Stomach smooth muscle (tissue), 2 donors: Measurements from ENCODE around the gene CEP112.

Source experiments
- H3K27ac ChIP-seq: one replicate; pipeline ENCODE4 v1.7.0; 2013; ENCODE audit warnings: mild to moderate bottlenecking, low read length, inconsistent platforms
- H3K27me3 ChIP-seq, 2 donors: one replicate each; pipeline ENCODE4 v1.7.0; 2013; ENCODE audit warnings: low read length in 2 of 2; ENCODE audit not compliant: insufficient read depth in 2 of 2, control insufficient read depth in 1 of 2
- H3K36me3 ChIP-seq, 2 donors: one replicate each; pipeline ENCODE4 v1.7.0; 2013; ENCODE audit warnings: low read length in 2 of 2; ENCODE audit not compliant: control insufficient read depth in 2 of 2, insufficient read depth in 2 of 2
- H3K4me1 ChIP-seq: one replicate; pipeline ENCODE4 v1.7.0; 2013; ENCODE audit warnings: low read length; ENCODE audit not compliant: control insufficient read depth, insufficient read depth
- H3K4me3 ChIP-seq, 2 donors: one replicate each; pipeline ENCODE4 v1.7.0; 2013; ENCODE audit warnings: low read length in 2 of 2
- H3K9ac ChIP-seq, 2 donors: one replicate each; pipeline ENCODE4 v1.7.0; 2013; ENCODE audit warnings: low read length in 2 of 2, mild to moderate bottlenecking in 1 of 2
- H3K9me3 ChIP-seq, 2 donors: one replicate each; pipeline ENCODE4 v1.7.0; 2013; ENCODE audit warnings: low read length in 2 of 2; ENCODE audit not compliant: control insufficient read depth in 2 of 2
- donor health status: healthy.
- donor health status: Pancreatic carcinoma.

Gene CEP112

DNA sequence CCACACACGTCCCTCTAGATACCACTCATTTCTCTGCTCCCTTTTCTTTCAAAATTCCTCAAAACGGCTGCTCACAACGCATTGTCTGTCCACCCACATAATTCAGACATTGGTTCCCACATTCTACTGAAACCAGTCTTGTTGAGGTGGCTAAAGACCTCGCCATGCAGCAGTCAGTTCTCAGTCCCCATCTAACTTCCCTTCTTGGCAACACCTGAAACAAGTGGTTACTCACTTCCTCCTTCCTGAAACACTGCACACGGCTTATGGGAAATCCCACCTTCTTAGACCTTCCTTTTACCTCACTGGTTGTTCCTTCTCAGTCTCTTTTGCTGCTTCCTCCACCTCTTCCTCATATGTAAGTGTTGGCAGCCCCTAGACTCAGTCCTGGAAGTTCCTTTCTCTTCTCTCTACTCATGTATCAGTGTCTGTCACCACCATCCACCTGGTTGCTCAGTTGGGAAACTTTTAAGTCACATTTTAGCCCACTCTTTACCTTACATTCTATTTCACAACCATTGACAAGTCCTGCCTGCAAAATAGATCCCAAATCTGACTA, 277.1 kb downstream of the CEP112 start:
- H3K27me3 ChIP-seq: no peaks in the 10 kb centered on the region
- H3K36me3 ChIP-seq: no peaks in the 10 kb centered on the region
- H3K9ac ChIP-seq: no peak overlapping the region
- no peak overlapping the region for H3K4me3 ChIP-seq
- H3K4me1 ChIP-seq: no peaks in the 10 kb centered on the region
- H3K27ac ChIP-seq: no peak overlapping the region
- H3K9me3 ChIP-seq: peaks cover 3 to 6% of the 10 kb centered on the region in 2 donors

DNA sequence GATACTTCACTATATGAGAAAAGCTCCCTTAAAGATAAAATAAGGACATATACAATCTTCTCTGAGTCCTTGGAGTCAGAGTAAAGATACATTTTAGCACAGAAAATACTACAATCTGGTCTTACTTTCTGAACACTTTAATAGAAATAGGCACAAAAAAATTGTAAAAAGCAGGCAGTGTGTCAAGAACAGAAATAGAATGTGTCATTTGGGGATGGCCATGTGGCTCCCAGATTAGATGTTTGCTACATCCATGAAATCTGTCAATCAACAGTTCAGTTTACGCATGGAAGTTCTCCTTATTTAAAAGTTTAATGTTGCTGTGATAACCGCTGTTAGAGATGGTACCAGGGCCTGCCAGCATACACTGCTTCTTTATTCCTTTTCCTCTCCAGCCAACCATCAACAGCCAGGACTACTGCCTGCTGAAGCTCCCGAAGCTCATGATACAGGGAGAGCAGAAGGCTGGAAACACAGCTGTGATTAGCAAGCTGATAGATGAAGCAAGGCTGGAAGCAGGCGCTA, 278.5 kb downstream of the CEP112 start:
- Histone ChIP-seq H3K27me3 (no peaks in the 10 kb centered on the region), H3K9me3 (peaks cover 3 to 6% of the 10 kb centered on the region in 2 donors), H3K36me3 (no peaks in the 10 kb centered on the region), H3K4me3 (no peak overlapping the region), H3K27ac (no peak overlapping the region), H3K4me1 (no peaks in the 10 kb centered on the region), H3K9ac (no peak overlapping the region)

DNA sequence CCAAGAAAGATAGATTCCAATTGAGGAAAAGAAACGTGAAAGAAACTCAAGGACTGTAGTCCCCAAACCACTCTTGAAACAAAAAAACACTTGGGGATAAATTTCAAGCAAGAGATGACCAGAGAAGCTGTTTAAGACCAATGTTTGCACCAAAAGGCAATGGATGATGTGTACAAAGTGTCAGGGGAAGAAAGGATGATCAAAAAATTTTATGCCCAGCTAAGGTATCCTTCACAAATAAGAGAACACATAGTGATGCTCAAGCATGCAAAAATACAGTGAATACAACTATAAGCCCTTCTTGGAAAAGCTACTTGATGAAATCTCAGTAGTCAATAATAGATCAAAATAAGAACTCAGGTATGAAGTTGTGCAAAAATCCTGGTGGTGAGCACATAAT, 281.1 kb downstream of the CEP112 start:
- Histone ChIP-seq H3K27me3 (no peaks in the 10 kb centered on the region), H3K36me3 (no peaks in the 10 kb centered on the region), H3K27ac (no peak overlapping the region), H3K9ac (no peak overlapping the region), H3K4me3 (no peak overlapping the region), H3K9me3 (peaks cover 3 to 6% of the 10 kb centered on the region in 2 donors), H3K4me1 (no peaks in the 10 kb centered on the region)

DNA sequence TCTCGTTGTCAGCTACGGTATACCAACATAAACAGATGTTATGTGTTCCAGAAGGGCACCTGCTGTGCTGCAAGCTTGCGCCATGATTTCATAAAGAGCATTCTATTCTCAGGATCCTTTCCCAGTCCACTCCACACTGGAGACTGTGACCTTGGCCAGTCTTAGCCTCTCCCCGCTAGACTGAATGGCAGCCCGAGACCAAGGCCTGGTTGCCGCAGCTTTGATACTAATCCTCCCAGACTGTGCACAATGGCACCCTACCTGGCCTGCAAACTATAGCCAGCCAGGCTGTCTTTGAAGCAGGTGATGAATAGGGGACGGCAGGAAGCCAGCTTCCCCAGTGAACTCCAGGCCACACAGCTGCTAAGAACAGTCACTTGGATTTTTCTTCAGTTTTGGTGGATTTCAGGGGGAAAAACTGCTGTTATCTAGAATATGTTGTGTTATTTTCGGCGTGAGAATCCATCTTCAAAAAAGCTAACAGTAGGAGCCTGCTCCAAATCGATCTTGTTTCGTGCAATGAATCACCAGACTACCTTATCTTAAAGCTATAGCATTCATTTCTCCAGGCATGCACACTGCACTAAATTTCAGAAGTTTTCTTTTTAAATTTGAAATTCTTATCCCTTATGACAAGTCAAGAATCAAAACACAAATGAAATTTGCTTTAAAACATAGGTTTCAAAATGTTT, 289.0 kb downstream of the CEP112 start:
- H3K4me1 ChIP-seq: no peaks in the 10 kb centered on the region
- H3K9me3 ChIP-seq: no peaks in the 10 kb centered on the region
- H3K27ac ChIP-seq: no peak overlapping the region
- H3K36me3 ChIP-seq: no peaks in the 10 kb centered on the region
- H3K9ac ChIP-seq: no peak overlapping the region
- no peaks in the 10 kb centered on the region for H3K27me3 ChIP-seq
- no peak overlapping the region for H3K4me3 ChIP-seq

DNA sequence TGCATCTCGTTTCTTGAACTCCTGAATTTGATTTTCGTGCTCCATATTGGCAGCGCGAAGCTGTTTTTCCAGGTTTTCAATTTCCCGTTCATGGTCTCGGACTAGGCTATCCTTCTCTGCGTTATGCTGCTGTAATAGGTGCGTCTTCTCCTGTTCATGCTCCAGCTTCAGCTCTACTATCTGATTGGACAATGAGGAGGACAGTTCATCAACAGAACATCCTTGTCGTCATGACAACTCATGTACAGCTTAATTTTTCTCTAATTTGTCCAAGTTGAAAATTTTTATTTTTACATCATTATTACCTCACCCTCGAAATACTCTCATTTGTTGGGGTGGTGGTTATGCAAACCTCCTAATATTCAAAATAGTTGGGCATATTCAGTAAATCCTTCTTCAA, 289.8 kb downstream of the CEP112 start:
- H3K9ac ChIP-seq: no peak overlapping the region
- H3K27me3 ChIP-seq: no peaks in the 10 kb centered on the region
- no peak overlapping the region for H3K4me3 ChIP-seq
- H3K36me3 ChIP-seq: no peaks in the 10 kb centered on the region
- no peak overlapping the region for H3K27ac ChIP-seq
- no peaks in the 10 kb centered on the region for H3K9me3 ChIP-seq
- no peaks in the 10 kb centered on the region for H3K4me1 ChIP-seq

DNA sequence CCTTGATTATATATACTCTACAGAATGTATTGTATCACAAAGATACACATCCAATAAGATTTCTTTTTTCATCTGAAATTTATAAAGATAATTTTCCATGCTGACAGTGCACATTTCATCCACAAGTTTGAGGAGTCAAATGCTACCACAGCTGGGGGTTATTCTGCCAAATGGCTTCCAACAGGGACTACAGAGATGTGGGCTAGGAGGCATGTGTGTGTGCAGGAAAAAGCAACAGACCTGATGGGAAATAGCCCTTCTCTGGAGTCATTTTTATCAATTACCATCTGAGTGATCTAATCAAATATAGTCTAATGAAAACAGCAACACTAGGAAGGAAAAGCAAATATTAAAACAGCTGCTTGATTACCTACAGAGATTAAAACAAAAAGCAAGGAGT, 290.5 kb downstream of the CEP112 start:
- H3K36me3 ChIP-seq: no peaks in the 10 kb centered on the region
- H3K27ac ChIP-seq: no peak overlapping the region
- H3K27me3 ChIP-seq: no peaks in the 10 kb centered on the region
- no peaks in the 10 kb centered on the region for H3K9me3 ChIP-seq
- no peak overlapping the region for H3K9ac ChIP-seq
- no peaks in the 10 kb centered on the region for H3K4me1 ChIP-seq
- H3K4me3 ChIP-seq: no peak overlapping the region

DNA sequence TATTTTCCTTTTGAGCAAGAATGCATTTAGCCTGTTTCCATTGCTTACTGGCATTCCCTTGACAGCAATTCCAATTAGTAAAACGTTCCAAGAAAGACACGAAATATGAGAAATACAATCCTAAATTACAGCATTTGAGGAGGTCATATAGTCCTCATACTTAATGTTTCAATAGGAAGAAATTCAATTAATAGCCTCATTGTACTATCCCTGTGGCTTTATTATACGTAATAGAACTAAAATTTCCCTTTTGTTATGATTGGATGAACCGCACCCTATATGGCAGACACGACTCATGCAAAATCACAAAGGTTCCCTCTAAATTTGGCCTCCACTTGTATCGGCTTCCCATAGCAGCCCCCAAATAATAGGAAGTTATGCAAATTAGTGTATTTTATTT, 291.7 kb downstream of the CEP112 start:
- Histone ChIP-seq H3K9ac (no peak overlapping the region), H3K4me1 (no peaks in the 10 kb centered on the region), H3K4me3 (no peak overlapping the region), H3K36me3 (no peaks in the 10 kb centered on the region), H3K27me3 (no peaks in the 10 kb centered on the region), H3K27ac (no peak overlapping the region), H3K9me3 (no peaks in the 10 kb centered on the region)

DNA sequence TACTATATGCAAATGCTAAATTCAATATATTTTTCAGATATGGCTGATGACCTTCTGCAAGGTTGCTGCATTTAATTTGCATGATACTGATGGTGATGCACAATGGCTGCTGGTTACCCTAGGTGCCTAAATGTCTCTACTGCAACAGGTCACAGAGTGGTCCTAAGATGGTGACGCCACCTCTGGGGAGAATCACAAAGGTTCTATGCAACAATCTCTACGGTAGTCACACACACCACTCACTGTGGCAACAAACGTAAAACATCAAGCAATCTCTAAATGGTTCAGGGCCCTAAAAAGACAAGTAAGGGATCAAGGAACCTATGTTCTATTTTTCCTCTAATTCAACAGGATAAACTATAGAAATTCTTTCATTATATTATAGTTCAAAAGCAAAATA, 293.3 kb downstream of the CEP112 start:
- Histone ChIP-seq H3K27me3 (no peaks in the 10 kb centered on the region), H3K27ac (no peak overlapping the region), H3K36me3 (no peaks in the 10 kb centered on the region), H3K4me1 (no peaks in the 10 kb centered on the region), H3K9ac (no peak overlapping the region), H3K4me3 (no peak overlapping the region), H3K9me3 (no peaks in the 10 kb centered on the region)

DNA sequence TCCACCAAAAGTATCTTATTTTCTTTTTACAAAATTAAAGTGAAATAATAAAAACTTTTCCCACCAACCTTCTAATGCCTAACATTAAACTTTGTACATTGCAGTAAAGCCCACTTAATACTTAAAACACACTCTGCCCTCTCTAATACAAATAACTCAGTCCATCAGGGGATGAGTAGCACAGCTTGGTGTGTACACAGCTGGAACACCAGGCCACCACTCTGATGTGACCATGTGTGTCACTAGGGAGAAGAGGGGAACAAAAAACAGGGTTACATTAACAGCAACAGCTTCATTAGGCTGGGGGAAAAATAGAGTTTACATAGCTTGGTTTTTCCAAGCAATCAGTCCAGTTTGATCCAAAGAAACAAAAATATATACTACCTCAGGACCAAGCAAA, 295.0 kb downstream of the CEP112 start:
- Histone ChIP-seq H3K9ac (no peak overlapping the region), H3K4me1 (no peaks in the 10 kb centered on the region), H3K27ac (no peak overlapping the region), H3K9me3 (no peaks in the 10 kb centered on the region), H3K27me3 (no peaks in the 10 kb centered on the region), H3K36me3 (no peaks in the 10 kb centered on the region), H3K4me3 (no peak overlapping the region)

DNA sequence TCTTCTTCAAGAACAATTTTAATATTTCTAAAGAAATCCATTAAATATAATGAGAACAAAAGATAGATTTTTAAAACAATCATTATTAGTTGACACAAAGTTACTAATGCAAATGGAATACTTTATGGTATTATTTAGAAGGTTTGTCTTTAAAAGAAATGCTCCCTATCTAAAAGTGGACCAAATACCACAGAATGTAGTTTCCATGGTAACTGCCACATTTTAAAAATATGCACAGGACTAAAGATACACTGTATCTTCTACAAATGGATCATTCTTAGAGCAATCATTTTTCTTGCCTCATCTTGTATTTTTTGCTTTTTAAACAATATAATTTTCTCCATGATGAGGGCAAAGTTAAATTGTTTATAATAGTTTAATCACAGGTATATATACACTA, 296.0 kb downstream of the CEP112 start:
- no peak overlapping the region for H3K9ac ChIP-seq
- H3K4me1 ChIP-seq: no peaks in the 10 kb centered on the region
- no peaks in the 10 kb centered on the region for H3K9me3 ChIP-seq
- no peaks in the 10 kb centered on the region for H3K27me3 ChIP-seq
- H3K27ac ChIP-seq: no peak overlapping the region
- no peak overlapping the region for H3K4me3 ChIP-seq
- no peaks in the 10 kb centered on the region for H3K36me3 ChIP-seq

DNA sequence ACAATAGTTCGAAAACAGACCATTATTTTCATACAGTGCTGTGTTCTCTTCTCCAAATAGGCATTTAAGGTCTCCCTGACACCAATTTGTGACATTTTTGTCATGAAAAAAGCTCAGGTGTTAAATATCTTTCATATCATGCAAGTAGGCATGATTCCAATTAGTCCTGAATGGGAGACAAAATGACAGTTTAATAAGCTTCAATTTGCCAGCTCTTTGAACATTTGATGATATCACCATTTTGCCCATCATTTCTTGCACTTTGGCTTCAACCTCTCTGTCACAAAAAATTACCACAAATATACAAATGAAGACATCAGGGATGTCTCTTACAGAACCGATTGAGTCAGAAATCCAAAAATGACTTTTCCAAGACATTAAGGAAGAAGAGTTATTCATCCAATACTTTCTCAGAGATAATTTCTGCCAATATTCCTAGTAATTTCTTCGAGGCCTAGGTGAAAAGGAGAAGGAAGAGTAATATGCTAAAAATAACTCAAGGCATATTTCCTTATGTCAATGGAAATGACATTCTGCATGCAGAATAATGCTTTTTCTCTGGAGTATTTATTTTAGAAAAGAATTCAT, 298.1 kb downstream of the CEP112 start:
- H3K27me3 ChIP-seq: no peaks in the 10 kb centered on the region
- H3K36me3 ChIP-seq: no peaks in the 10 kb centered on the region
- H3K4me3 ChIP-seq: no peak overlapping the region
- H3K9me3 ChIP-seq: no peaks in the 10 kb centered on the region
- no peak overlapping the region for H3K9ac ChIP-seq
- no peak overlapping the region for H3K27ac ChIP-seq
- no peaks in the 10 kb centered on the region for H3K4me1 ChIP-seq
